Fibroblast of lung (primary cell): ENCODE data around the gene TBX10. TPM values are rescaled to one million over a fixed set of nuclear protein-coding genes. Genes with fewer than 3 reads are reported as not detected.

ENCODE experiments used
- DNase-seq, 2 donors: peaks; one replicate each; pipeline versions ENCODE4 v3.0.0 to v3.0.0-alpha.2; 2010; ENCODE audit warnings: low read depth in 2 of 2
- H2AFZ ChIP-seq: 2 replicates; pipeline ENCODE4 v1.5.1; 2012; ENCODE audit warnings: low read length, control low read depth, inconsistent platforms
- H3K27ac ChIP-seq: 2 replicates; pipeline ENCODE4 v1.5.1; 2011; ENCODE audit warnings: low read length, control low read depth; ENCODE audit not compliant: insufficient read depth
- H3K27me3 ChIP-seq: 2 replicates; pipeline ENCODE4 v1.5.1; 2011; ENCODE audit warnings: mild to moderate bottlenecking, low read length; ENCODE audit not compliant: control insufficient read depth, insufficient read depth
- H3K36me3 ChIP-seq: 2 replicates; pipeline ENCODE4 v1.5.1; 2011; ENCODE audit warnings: low read length; ENCODE audit not compliant: control insufficient read depth, insufficient read depth
- H3K4me1 ChIP-seq: 2 replicates; pipeline ENCODE4 v1.5.1; 2011; ENCODE audit warnings: low read length; ENCODE audit not compliant: control insufficient read depth, insufficient read depth; ENCODE audit errors: extremely low read depth
- H3K4me2 ChIP-seq: 2 replicates; pipeline ENCODE4 v1.5.1; 2011; ENCODE audit warnings: low read length, control low read depth; ENCODE audit not compliant: insufficient read depth; ENCODE audit errors: extremely low read depth
- H3K4me3 ChIP-seq, 4 experiments: fragments of 200-600 bp in 1 of 4; sonication (generic) in 1 of 4; replicated peaks in 1 of 4; 2 replicates each; pipeline ENCODE4 v1.5.1; 2011 to 2016; ENCODE audit warnings: low read length in 4 of 4, low read depth in 3 of 4, mild to moderate bottlenecking in 3 of 4, control low read depth in 2 of 4, inconsistent platforms in 1 of 4, mixed read lengths in 1 of 4; ENCODE audit not compliant: insufficient read depth in 1 of 4; ENCODE audit errors: control extremely low read depth in 1 of 4
- H3K79me2 ChIP-seq: 2 replicates; pipeline ENCODE4 v1.5.1; 2012; ENCODE audit warnings: mild to moderate bottlenecking, low read length, inconsistent platforms; ENCODE audit not compliant: control insufficient read depth, insufficient read depth
- H3K9ac ChIP-seq: 2 replicates; pipeline ENCODE4 v1.5.1; 2011; ENCODE audit warnings: mild to moderate bottlenecking, low read length, control low read depth; ENCODE audit not compliant: insufficient read depth
- H3K9me3 ChIP-seq: 2 replicates; pipeline ENCODE4 v1.5.1; 2012; ENCODE audit warnings: low read depth, low read length; ENCODE audit not compliant: control insufficient read depth, insufficient read depth
- H4K20me1 ChIP-seq: 2 replicates; pipeline ENCODE4 v1.5.1; 2011; ENCODE audit warnings: low read length; ENCODE audit not compliant: control insufficient read depth, insufficient read depth; ENCODE audit errors: extremely low read depth
- CTCF ChIP-seq, 2 donors: IDR thresholded peaks in 1 of 2; conservative IDR thresholded peaks in 1 of 2; 1 replicate in 1 of 2; 2 replicates in 1 of 2; pipeline ENCODE4 v1.5.1; 2011 to 2012; ENCODE audit warnings: low read length in 2 of 2, control low read depth in 1 of 2, inconsistent platforms in 1 of 2, low read depth in 1 of 2, mild to moderate bottlenecking in 1 of 2
- EZH2 ChIP-seq: IDR thresholded peaks from 2 replicates; pipeline ENCODE4 v1.5.1; 2012; ENCODE audit warnings: low read length, control low read depth, mild to moderate bottlenecking; ENCODE audit errors: missing control alignments
- polyA plus RNA-seq, 2 donors: library from polyadenylated mRNA; depleted of rRNA in 1 of 2; stranded (reverse) in 1 of 2; unstranded in 1 of 2; fragments of >200 nt; gene quantifications; 2 replicates each; pipeline ENCODE4 v1.2.1, GENCODE V29; 2011 to 2012; ENCODE audit warnings: missing spikeins in 1 of 2
- total RNA-seq: library from RNA; depleted of rRNA; stranded (reverse); fragments of >200 nt; gene quantifications from 2 replicates; pipeline ENCODE4 v1.2.1, GENCODE V29; 2014

TBX10 gene
- total and polyA plus RNA-seq, 2 donors (not counting 1 experiment from before 2014, with no cell fraction given): not detected

GRCh38 chr11:67631853-67632174, 7.7 kb downstream of the TBX10 start:
- TF ChIP-seq EZH2 (no peak), CTCF (conservative IDR thresholded peaks at IDR 0.05 in 1 of 2, IDR thresholded peaks at IDR 0.05 in 1 of 2; ENCODE audit: low read depth in 1 of 2, low read length in 2 of 2) (no peak)
- Histone ChIP-seq H4K20me1 (no peaks in the 10 kb centered on the region), H3K9me3 (no peaks in the 10 kb centered on the region), H3K9ac (no peak overlapping the region), H3K4me1 (peaks cover 3% of the 10 kb centered on the region), H3K27me3 (no peaks in the 10 kb centered on the region), H3K4me2 (no peak overlapping the region), H2AFZ (no peak overlapping the region), H3K79me2 (no peaks in the 10 kb centered on the region), H3K27ac (no peak overlapping the region), H3K4me3 (no peak overlapping the region), H3K36me3 (no peaks in the 10 kb centered on the region)
- no peak for DNase-seq

GRCh38 chr11:67631411-67631810, 8.2 kb downstream of the TBX10 start:
- H3K4me3 ChIP-seq: no peak overlapping the region
- no peaks in the 10 kb centered on the region for H3K27me3 ChIP-seq
- TF ChIP-seq CTCF (conservative IDR thresholded peaks at IDR 0.05 in 1 of 2, IDR thresholded peaks at IDR 0.05 in 1 of 2; ENCODE audit: low read depth in 1 of 2, low read length in 2 of 2) (no peak), EZH2 (no peak)
- no peak overlapping the region for H3K4me2 ChIP-seq
- no peaks in the 10 kb centered on the region for H3K9me3 ChIP-seq
- no peak for DNase-seq
- no peak overlapping the region for H3K27ac ChIP-seq
- H3K36me3 ChIP-seq: no peaks in the 10 kb centered on the region
- H4K20me1 ChIP-seq: no peaks in the 10 kb centered on the region
- peaks cover 3% of the 10 kb centered on the region for H3K4me1 ChIP-seq
- no peak overlapping the region for H3K9ac ChIP-seq
- no peak overlapping the region for H2AFZ ChIP-seq
- no peaks in the 10 kb centered on the region for H3K79me2 ChIP-seq

GRCh38 chr11:67630943-67631331, 8.6 kb downstream of the TBX10 start:
- no peak for TF ChIP-seq CTCF (conservative IDR thresholded peaks at IDR 0.05 in 1 of 2, IDR thresholded peaks at IDR 0.05 in 1 of 2; ENCODE audit: low read depth in 1 of 2, low read length in 2 of 2)
- no peak overlapping the region for H3K9ac ChIP-seq
- H3K9me3 ChIP-seq: no peaks in the 10 kb centered on the region
- H3K4me2 ChIP-seq: peak overlapping the region; percentile 69
- peaks cover 3% of the 10 kb centered on the region for H3K4me1 ChIP-seq
- H3K4me3 ChIP-seq: peak overlapping the region; percentile 49 to 77 (median 71)
- H3K27ac ChIP-seq: peak overlapping the region; percentile 87
- no peak for DNase-seq
- no peaks in the 10 kb centered on the region for H3K36me3 ChIP-seq
- H3K27me3 ChIP-seq: no peaks in the 10 kb centered on the region
- peak overlapping the region; percentile 71 for H2AFZ ChIP-seq
- H4K20me1 ChIP-seq: no peaks in the 10 kb centered on the region
- no peaks in the 10 kb centered on the region for H3K79me2 ChIP-seq
